ENCODE data around the gene FBXW2. TPM values are rescaled to one million over a fixed set of nuclear protein-coding genes. Genes with fewer than 3 reads are reported as not detected.

Gene FBXW2
- total and polyA plus RNA-seq, 2 donors (not counting 3 experiments of a cell fraction or from before 2014, with no cell fraction given) = 32.5 to 70.2 TPM

DNA sequence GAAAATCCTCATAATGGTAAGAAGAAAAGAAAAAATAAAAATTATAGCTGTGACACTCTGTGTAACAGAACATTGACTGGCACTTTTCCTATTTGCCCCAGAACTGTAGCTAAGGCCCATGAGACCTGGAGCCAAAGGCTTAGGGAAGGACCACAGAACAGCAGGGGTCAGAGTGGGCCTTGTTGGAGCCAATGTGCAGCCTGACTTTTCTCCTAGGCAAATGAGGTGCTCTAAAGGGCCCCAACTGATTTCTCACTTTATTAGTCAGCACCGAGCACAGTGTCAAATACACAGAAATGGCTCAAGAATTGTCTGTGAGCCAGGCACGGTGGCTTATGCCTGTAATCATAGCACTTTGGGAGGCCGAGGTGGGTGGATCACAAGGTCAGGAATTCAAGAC is 74.9 kb downstream of the FBXW2 start:
- dilution Hi-C loops (cut with MboI; ENCODE audit: extremely low pct_ligation_motif_present, low sequenced_read_pairs) = no loop called here
- POLR2A ChIA-PET = no interaction called here
- CTCF ChIA-PET = interaction anchor here (1.4 to 2.5 kb wide), 3 partner anchors 12 to 98 kb away, joined by 3 to 12 read pairs (median 6); no protein-coding TSS in a partner anchor

More for the DNA sequence above, 74.9 kb downstream of the FBXW2 start:
- Histone ChIP-seq H3K4me2 (ENCODE audit: insufficient read depth, low read length) (no peak overlapping the region), H2AFZ (ENCODE audit: low read depth, low read length) (no peak overlapping the region), H3K9me1 (replicated peaks; ENCODE audit: control insufficient read depth, extremely low read depth, insufficient read depth, low read length) (no peaks in the 10 kb centered on the region), H3K79me2 (ENCODE audit: control insufficient read depth, insufficient read depth, low read length) (no peaks in the 10 kb centered on the region), H3K4me1 (ENCODE audit: control insufficient read depth, extremely low read depth, insufficient read depth, low read length) (peaks cover 9% of the 10 kb centered on the region), H3K4me3 (replicated peaks in 1 of 3; ENCODE audit: insufficient read depth in 1 of 3, low read depth in 1 of 3, low read length in 3 of 3) (no peak overlapping the region), H3K36me3 (ENCODE audit: control insufficient read depth in 2 of 2, extremely low read depth in 1 of 2, insufficient read depth in 2 of 2, low read length in 2 of 2) (no peaks in the 10 kb centered on the region), H3K27ac (ENCODE audit: insufficient read depth, low read depth, low read length) (no peak overlapping the region), H3K9me3 (replicated peaks; ENCODE audit: control insufficient read depth, insufficient read depth, low read length) (no peaks in the 10 kb centered on the region), H4K20me1 (replicated peaks; ENCODE audit: control insufficient read depth, extremely low read depth, insufficient read depth, low read length) (no peaks in the 10 kb centered on the region), H3K27me3 (ENCODE audit: control insufficient read depth in 2 of 2, insufficient read depth in 2 of 2, low read length in 2 of 2) (no peaks in the 10 kb centered on the region), H3K9ac (replicated peaks; ENCODE audit: extremely low read depth, insufficient read depth, low read length) (no peak overlapping the region)
- intact Hi-C loops (cut with micrococcal nuclease) = no loop called here
- DNase-seq (ENCODE audit: low read depth, low spot score) (no peak), FAIRE-seq (no peak)
- TF ChIP-seq, protein P1, sequence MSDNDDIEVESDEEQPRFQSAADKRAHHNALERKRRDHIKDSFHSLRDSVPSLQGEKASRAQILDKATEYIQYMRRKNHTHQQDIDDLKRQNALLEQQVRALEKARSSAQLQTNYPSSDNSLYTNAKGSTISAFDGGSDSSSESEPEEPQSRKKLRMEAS (IDR thresholded peaks at IDR 0.05; ENCODE audit: insufficient read depth, insufficient read length) = no peak
- TF ChIP-seq MYC (IDR thresholded peaks at IDR 0.05; ENCODE audit: low read depth, low read length) (no peak), POLR2A (IDR thresholded peaks at IDR 0.05; ENCODE audit: low read depth, low read length) (no peak), JUN (IDR thresholded peaks at IDR 0.05; ENCODE audit: borderline replicate concordance, insufficient read depth, insufficient read length, low read depth) (no peak), GATA2 (IDR thresholded peaks at IDR 0.05; ENCODE audit: insufficient read depth, insufficient read length, low read depth, low read length) (no peak), POLR2AphosphoS5 (IDR thresholded peaks at IDR 0.05; ENCODE audit: insufficient read depth, low read depth, low read length) (no peak), FOS (IDR thresholded peaks at IDR 0.05; ENCODE audit: borderline replicate concordance, insufficient read depth, low read length) (no peak)
- TF ChIP-seq, protein P2, sequence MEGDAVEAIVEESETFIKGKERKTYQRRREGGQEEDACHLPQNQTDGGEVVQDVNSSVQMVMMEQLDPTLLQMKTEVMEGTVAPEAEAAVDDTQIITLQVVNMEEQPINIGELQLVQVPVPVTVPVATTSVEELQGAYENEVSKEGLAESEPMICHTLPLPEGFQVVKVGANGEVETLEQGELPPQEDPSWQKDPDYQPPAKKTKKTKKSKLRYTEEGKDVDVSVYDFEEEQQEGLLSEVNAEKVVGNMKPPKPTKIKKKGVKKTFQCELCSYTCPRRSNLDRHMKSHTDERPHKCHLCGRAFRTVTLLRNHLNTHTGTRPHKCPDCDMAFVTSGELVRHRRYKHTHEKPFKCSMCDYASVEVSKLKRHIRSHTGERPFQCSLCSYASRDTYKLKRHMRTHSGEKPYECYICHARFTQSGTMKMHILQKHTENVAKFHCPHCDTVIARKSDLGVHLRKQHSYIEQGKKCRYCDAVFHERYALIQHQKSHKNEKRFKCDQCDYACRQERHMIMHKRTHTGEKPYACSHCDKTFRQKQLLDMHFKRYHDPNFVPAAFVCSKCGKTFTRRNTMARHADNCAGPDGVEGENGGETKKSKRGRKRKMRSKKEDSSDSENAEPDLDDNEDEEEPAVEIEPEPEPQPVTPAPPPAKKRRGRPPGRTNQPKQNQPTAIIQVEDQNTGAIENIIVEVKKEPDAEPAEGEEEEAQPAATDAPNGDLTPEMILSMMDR (IDR thresholded peaks at IDR 0.05; ENCODE audit: extremely low read depth in 1 of 2, insufficient read depth in 1 of 2, low read depth in 1 of 2, low read length in 2 of 2) = no peak
- no TSS peak for BruUV-seq (replicated peaks)
